DND-41 (cell line): ENCODE data around the gene USP10.
A peak's percentile ranks its signal among the peaks of the same experiment; 100 is the strongest.

Experiments used
- ATAC-seq: fragments of 200-7000 bp; cut with Tn5 transposase; 3 replicates; pipeline ENCODE4 v1.9.1; 2021; ENCODE audit warnings: low read depth; ENCODE audit not compliant: insufficient read depth
- DNase-seq: peaks from one replicate; pipeline ENCODE4 v3.0.0-alpha.2; 2020
- H2AFZ ChIP-seq: 2 replicates; pipeline ENCODE4 v1.6.0; 2012; ENCODE audit warnings: low read depth, low read length
- H3K27ac ChIP-seq: 2 replicates; pipeline ENCODE4 v1.5.1; 2012; ENCODE audit warnings: low read length, inconsistent platforms
- H3K27me3 ChIP-seq: fragments of 200-600 bp; sonication (generic); 2 replicates; pipeline ENCODE4 v1.6.0; 2012; ENCODE audit warnings: low read length, mild to moderate bottlenecking, inconsistent platforms; ENCODE audit not compliant: insufficient read depth, poor library complexity
- H3K36me3 ChIP-seq: 2 replicates; pipeline ENCODE4 v1.5.1; 2012; ENCODE audit warnings: low read length, inconsistent platforms; ENCODE audit not compliant: insufficient read depth
- H3K4me1 ChIP-seq: 2 replicates; pipeline ENCODE4 v1.5.1; 2012; ENCODE audit warnings: mild to moderate bottlenecking, low read length; ENCODE audit not compliant: insufficient read depth
- H3K4me2 ChIP-seq: 2 replicates; pipeline ENCODE4 v1.6.0; 2012; ENCODE audit warnings: mild to moderate bottlenecking, moderate library complexity, low read length, inconsistent platforms; ENCODE audit not compliant: insufficient read depth
- H3K4me3 ChIP-seq, 2 experiments: fragments of 200-600 bp in 1 of 2; shearing (Covaris generic) in 1 of 2; 2 replicates each; pipeline ENCODE4 v1.5.1; 2012 to 2016; ENCODE audit warnings: inconsistent platforms in 2 of 2, low read length in 2 of 2, mild to moderate bottlenecking in 2 of 2, low read depth in 1 of 2, moderate library complexity in 1 of 2
- H3K79me2 ChIP-seq: 2 replicates; pipeline ENCODE4 v1.6.0; 2012; ENCODE audit warnings: low read length, inconsistent platforms; ENCODE audit not compliant: insufficient read depth
- H3K9ac ChIP-seq: 2 replicates; pipeline ENCODE4 v1.6.0; 2012; ENCODE audit warnings: low read depth, mild to moderate bottlenecking, inconsistent platforms, low read length, moderate library complexity
- H3K9me3 ChIP-seq: 2 replicates; pipeline ENCODE4 v1.5.1; 2012; ENCODE audit warnings: low read length, moderate library complexity, mild to moderate bottlenecking, inconsistent platforms; ENCODE audit not compliant: insufficient read depth, severe bottlenecking
- H4K20me1 ChIP-seq: 2 replicates; pipeline ENCODE4 v1.6.0; 2012; ENCODE audit warnings: low read length; ENCODE audit not compliant: insufficient read depth
- CTCF ChIP-seq: IDR thresholded peaks from 2 replicates; pipeline ENCODE4 v1.5.1; 2012; ENCODE audit warnings: borderline replicate concordance, low read length, moderate library complexity, mild to moderate bottlenecking; ENCODE audit not compliant: poor library complexity, severe bottlenecking; ENCODE audit errors: extremely low read depth
- EZH2 ChIP-seq: IDR thresholded peaks from 3 replicates; pipeline ENCODE4 v1.6.1; 2012; ENCODE audit warnings: borderline replicate concordance, low read depth, mild to moderate bottlenecking, moderate library complexity, low read length, inconsistent platforms; ENCODE audit not compliant: severe bottlenecking

The USP10 gene

GRCh38 chr16:84785843-84786581 lies 86.2 kb downstream of the USP10 start:
- no peaks in the 10 kb centered on the region; the same call in 1 of the 2 replicates for H4K20me1 ChIP-seq
- no peaks in the 10 kb centered on the region for H3K27me3 ChIP-seq
- no peaks in the 10 kb centered on the region for H3K4me1 ChIP-seq
- H3K9me3 ChIP-seq = no peaks in the 10 kb centered on the region
- no peak for TF ChIP-seq EZH2
- TF ChIP-seq CTCF = no peak
- no peak overlapping the region for H3K4me3 ChIP-seq
- no peak for DNase-seq
- H3K4me2 ChIP-seq = no peak overlapping the region
- no peak overlapping the region for H3K9ac ChIP-seq
- no peak overlapping the region for H2AFZ ChIP-seq
- peak; percentile 22; the same call in 1 of the 3 replicates for ATAC-seq
- no peaks in the 10 kb centered on the region for H3K79me2 ChIP-seq
- no peaks in the 10 kb centered on the region for H3K36me3 ChIP-seq
- H3K27ac ChIP-seq = no peak overlapping the region

GRCh38 chr16:84786605-84787262 lies 86.9 kb downstream of the USP10 start:
- no peaks in the 10 kb centered on the region for H3K27me3 ChIP-seq
- H3K36me3 ChIP-seq = no peaks in the 10 kb centered on the region
- DNase-seq (no peak), ATAC-seq (no peak)
- H3K79me2 ChIP-seq = no peaks in the 10 kb centered on the region
- no peaks in the 10 kb centered on the region; the same call in 1 of the 2 replicates for H4K20me1 ChIP-seq
- no peak overlapping the region for H2AFZ ChIP-seq
- no peak overlapping the region for H3K27ac ChIP-seq
- H3K4me2 ChIP-seq = no peak overlapping the region
- no peaks in the 10 kb centered on the region for H3K9me3 ChIP-seq
- TF ChIP-seq CTCF = no peak
- no peak for TF ChIP-seq EZH2
- no peak overlapping the region for H3K9ac ChIP-seq
- no peak overlapping the region for H3K4me3 ChIP-seq
- no peaks in the 10 kb centered on the region for H3K4me1 ChIP-seq

- Histone ChIP-seq H3K9ac (no peak overlapping the region), H3K79me2 (no peaks in the 10 kb centered on the region), H2AFZ (no peak overlapping the region), H3K27ac (no peak overlapping the region), H3K4me3 (no peak overlapping the region), H3K36me3 (no peaks in the 10 kb centered on the region), H3K4me2 (no peak overlapping the region), H3K9me3 (no peaks in the 10 kb centered on the region), H3K27me3 (no peaks in the 10 kb centered on the region), H3K4me1 (no peaks in the 10 kb centered on the region), H4K20me1 (no peaks in the 10 kb centered on the region; the same call in 1 of the 2 replicates)
- ATAC-seq = no peak
- TF ChIP-seq CTCF = no peak
- DNase-seq = no peak
Measured at GRCh38 chr16:84787263-84787622, 87.4 kb downstream of the USP10 start.
